Stomach (tissue), 9 donors: ENCODE results near the gene DUSP8. TPM values are rescaled to one million over a fixed set of nuclear protein-coding genes. Genes with fewer than 3 reads are reported as not detected.

Experiments used
- DNase-seq, 2 donors: peaks; one replicate each; pipeline versions ENCODE4 v3.0.0 to v3.0.0-alpha.2; 2013 to 2019
- H3K27ac ChIP-seq, 5 donors: fragments of 200-600 bp in 4 of 5; sonication (generic) in 4 of 5; one replicate each; pipeline ENCODE4 v1.5.1; 2013 to 2019; ENCODE audit warnings: mild to moderate bottlenecking in 1 of 5, moderate library complexity in 1 of 5
- H3K27me3 ChIP-seq, 3 donors: fragments of 200-600 bp; sonication (generic); one replicate each; pipeline ENCODE4 v1.5.1; 2017 to 2019; ENCODE audit warnings: mixed run types in 1 of 3
- H3K36me3 ChIP-seq, 4 donors: fragments of 200-600 bp; sonication (generic); 1 replicate in 3 of 4; 2 replicates in 1 of 4; pipeline ENCODE4 v1.5.1; 2016 to 2019
- H3K4me1 ChIP-seq, 4 donors: fragments of 200-600 bp; sonication (generic); one replicate each; pipeline ENCODE4 v1.5.1; 2016 to 2019
- H3K4me3 ChIP-seq, 4 donors: fragments of 200-600 bp; sonication (generic) in 3 of 4; one replicate each; pipeline ENCODE4 v1.5.1; 2016 to 2019; ENCODE audit warnings: mild to moderate bottlenecking in 1 of 4
- H3K9me3 ChIP-seq, 4 donors: fragments of 200-600 bp; sonication (generic); one replicate each; pipeline ENCODE4 v1.5.1; 2016 to 2019
- EP300 ChIP-seq: sonication (generic); formaldehyde crosslinking; IDR thresholded peaks from one replicate; pipeline ENCODE4 v1.6.1; 2017; ENCODE audit warnings: antibody characterized with exemption
- POLR2A ChIP-seq, 4 donors: fragments of 450-650 bp; IDR thresholded peaks; one replicate each; pipeline ENCODE4 v1.6.1; 2016; ENCODE audit warnings: antibody characterized with exemption in 4 of 4, control low read depth in 2 of 4, mild to moderate bottlenecking in 1 of 4, moderate library complexity in 1 of 4
- POLR2AphosphoS5 ChIP-seq, 3 donors: sonication (generic); formaldehyde crosslinking; IDR thresholded peaks; one replicate each; pipeline ENCODE4 v1.6.1; 2016; ENCODE audit warnings: antibody characterized with exemption in 3 of 3
- WGBS, 5 donors: extraction: QIAGEN DNeasy Blood & Tissue Kit in 3 of 5; methylation state at CpG; one replicate each; pipeline versions ENCODE4 v1.1.5 to v1.1.7; 2013 to 2018; 5-methylcytosine and 5-hydroxymethylcytosine counted together
- intact Hi-C: fragments of 100-400 bp; cut with DNase I; formaldehyde crosslinking; loops from one replicate; pipeline ENCODE4 v1.15.1; 2023; ENCODE audit warnings: low total_unique reads
- polyA plus RNA-seq, 3 donors: library from polyadenylated mRNA; stranded (reverse); fragments of 200-250 nt; gene quantifications; one replicate each; pipeline ENCODE4 v1.2.3, GENCODE V29; 2013
- total RNA-seq, 5 donors: library from RNA; depleted of rRNA; stranded (reverse); fragments of >200 nt; gene quantifications; one replicate each; pipeline versions ENCODE4 v1.1.0 to v1.2.3, GENCODE V29; 2014 to 2016
- TF ChIP-seq, protein P1 (sequence below), 7 experiments: fragments of 450-650 bp in 4 of 7; fragments of 200-600 bp in 3 of 7; sonication (generic) in 3 of 7; IDR thresholded peaks; one replicate each; pipeline ENCODE4 v1.5.1; 2016 to 2019; ENCODE audit warnings: antibody characterized with exemption in 7 of 7, control low read depth in 2 of 7, mild to moderate bottlenecking in 1 of 7
- donor health status: healthy with polysubstance abuse.
- donor health status: Bipolar disorder and iron deficiency.
- donor health status: healthy.

Gene DUSP8
- total and polyA plus RNA-seq, 8 donors, result 0.58 to 31.6 (median 2.6) TPM

DNA sequence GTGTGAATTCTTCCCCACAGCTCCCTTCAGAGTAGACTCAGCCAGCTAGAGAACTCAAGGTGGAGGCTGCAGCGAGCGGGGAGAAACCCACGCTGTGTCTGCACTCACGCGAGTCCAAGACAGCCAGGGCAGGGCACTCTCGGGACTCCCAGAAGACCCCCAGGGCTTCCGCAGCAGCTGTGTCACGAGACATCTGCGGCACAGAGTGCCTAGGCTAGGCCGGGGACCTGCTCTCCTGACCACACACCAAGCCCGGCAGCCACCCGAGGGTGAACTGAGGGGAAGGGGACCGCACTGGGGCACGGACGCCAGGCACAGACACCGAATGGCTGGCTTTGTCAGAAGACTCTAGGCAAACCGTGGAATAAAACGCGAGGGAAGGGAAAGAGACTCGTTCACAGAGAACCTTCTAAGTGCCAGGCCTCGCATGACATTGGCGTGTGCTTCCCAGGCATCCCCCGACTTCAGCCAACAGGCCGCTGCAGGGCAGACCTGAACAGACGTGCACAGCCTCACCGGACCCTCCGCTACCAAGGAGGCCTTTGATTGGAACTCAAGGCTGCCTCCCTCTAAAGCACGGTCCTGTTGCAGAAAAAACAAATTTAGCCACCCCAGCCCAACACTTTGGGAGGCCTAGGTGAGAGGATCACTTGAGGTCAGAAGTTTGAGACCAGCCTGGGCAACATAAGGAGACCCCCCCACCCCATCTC, 67.3 kb downstream of the DUSP8 start:
- 93 to 97% (median 95%) methylated on average over 20 to 28 of the region's 28 CpGs for WGBS, 5 donors
- Histone ChIP-seq H3K27ac (no peak overlapping the region), H3K4me1 (peaks cover 23 to 91% (median 77%) of the 10 kb centered on the region in 4 donors), H3K27me3 (no peaks in the 10 kb centered on the region), H3K36me3 (peaks cover 0 to 14% (median 12%) of the 10 kb centered on the region in 4 donors), H3K9me3 (no peaks in the 10 kb centered on the region), H3K4me3 (no peak overlapping the region)
- no peak for DNase-seq
- intact Hi-C loops, result no loop called here
- TF ChIP-seq EP300 (no peak), POLR2A (IDR thresholded peaks at IDR 0.05) (no peak), POLR2AphosphoS5 (IDR thresholded peaks at IDR 0.05) (no peak)
- TF ChIP-seq, protein P1, sequence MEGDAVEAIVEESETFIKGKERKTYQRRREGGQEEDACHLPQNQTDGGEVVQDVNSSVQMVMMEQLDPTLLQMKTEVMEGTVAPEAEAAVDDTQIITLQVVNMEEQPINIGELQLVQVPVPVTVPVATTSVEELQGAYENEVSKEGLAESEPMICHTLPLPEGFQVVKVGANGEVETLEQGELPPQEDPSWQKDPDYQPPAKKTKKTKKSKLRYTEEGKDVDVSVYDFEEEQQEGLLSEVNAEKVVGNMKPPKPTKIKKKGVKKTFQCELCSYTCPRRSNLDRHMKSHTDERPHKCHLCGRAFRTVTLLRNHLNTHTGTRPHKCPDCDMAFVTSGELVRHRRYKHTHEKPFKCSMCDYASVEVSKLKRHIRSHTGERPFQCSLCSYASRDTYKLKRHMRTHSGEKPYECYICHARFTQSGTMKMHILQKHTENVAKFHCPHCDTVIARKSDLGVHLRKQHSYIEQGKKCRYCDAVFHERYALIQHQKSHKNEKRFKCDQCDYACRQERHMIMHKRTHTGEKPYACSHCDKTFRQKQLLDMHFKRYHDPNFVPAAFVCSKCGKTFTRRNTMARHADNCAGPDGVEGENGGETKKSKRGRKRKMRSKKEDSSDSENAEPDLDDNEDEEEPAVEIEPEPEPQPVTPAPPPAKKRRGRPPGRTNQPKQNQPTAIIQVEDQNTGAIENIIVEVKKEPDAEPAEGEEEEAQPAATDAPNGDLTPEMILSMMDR (IDR thresholded peaks at IDR 0.05), result no peak

DNA sequence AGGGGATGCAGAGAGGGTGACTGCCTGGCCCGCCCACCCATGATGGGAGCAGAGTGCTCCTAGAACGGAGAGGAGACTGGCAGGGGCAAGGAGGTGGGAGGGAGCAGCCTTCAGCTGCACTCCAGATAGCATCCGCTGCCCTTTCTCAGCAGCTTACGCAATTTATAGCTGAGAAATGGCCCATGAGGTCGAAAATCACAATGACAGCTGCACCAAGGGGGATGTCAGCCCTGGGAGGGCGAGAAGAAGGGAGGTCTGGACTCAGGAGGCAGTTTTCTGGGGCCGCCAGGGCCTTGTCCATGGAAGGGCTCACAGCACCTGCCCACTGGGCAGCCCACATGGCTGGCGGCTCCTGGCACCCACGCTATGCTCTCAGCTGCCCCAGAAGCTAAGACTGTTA, 67.9 kb downstream of the DUSP8 start:
- H3K4me1 ChIP-seq, result peaks cover 23 to 85% (median 73%) of the 10 kb centered on the region in 4 donors
- no peaks in the 10 kb centered on the region for H3K27me3 ChIP-seq
- H3K9me3 ChIP-seq, result no peaks in the 10 kb centered on the region
- no peak overlapping the region for H3K4me3 ChIP-seq
- H3K36me3 ChIP-seq, result peaks cover 0 to 18% (median 16%) of the 10 kb centered on the region in 4 donors
- no peak overlapping the region for H3K27ac ChIP-seq
- no peak for DNase-seq
- TF ChIP-seq POLR2A (IDR thresholded peaks at IDR 0.05) (no peak), POLR2AphosphoS5 (IDR thresholded peaks at IDR 0.05) (no peak), EP300 (no peak)
- TF ChIP-seq, protein P1 (IDR thresholded peaks at IDR 0.05), result no peak
- intact Hi-C loops, result no loop called here
- 53 to 80% (median 75%) methylated on average over 8 to 9 of the region's 9 CpGs for WGBS, 5 donors

Other genes with a start within 250 kb of the DUSP8 start
- gene BRSK2, start 182.3 kb downstream of the DUSP8 start, total RNA-seq, result 1 to 10 TPM in 2 of 5 donors, not detected in 3; 1.8 TPM
- 1 to 10 TPM; 1.8 to 6.9 (median 3.2) TPM for gene BRSK2, start 182.3 kb downstream of the DUSP8 start, polyA plus RNA-seq
- gene MOB2, start 85.5 kb downstream of the DUSP8 start, total RNA-seq, result 10 to 100 TPM; 11.3 to 40.6 (median 18.1) TPM
- gene MOB2, start 85.5 kb downstream of the DUSP8 start, polyA plus RNA-seq, result 10 to 100 TPM; 27.9 to 46.3 (median 37.3) TPM
- not detected for gene KRTAP5-1, start 13.0 kb upstream of the DUSP8 start, total RNA-seq
- gene KRTAP5-1, start 13.0 kb upstream of the DUSP8 start, polyA plus RNA-seq, result under 1 TPM in 1 of 3 donors, not detected in 2; 0.50 TPM
- gene KRTAP5-2, start 26.0 kb upstream of the DUSP8 start, total RNA-seq, result not detected
- gene KRTAP5-2, start 26.0 kb upstream of the DUSP8 start, polyA plus RNA-seq, result not detected
- not detected for gene KRTAP5-3, start 36.2 kb upstream of the DUSP8 start, total RNA-seq
- not detected for gene KRTAP5-3, start 36.2 kb upstream of the DUSP8 start, polyA plus RNA-seq
- gene KRTAP5-4, start 49.9 kb upstream of the DUSP8 start, total RNA-seq, result not detected
- not detected for gene KRTAP5-4, start 49.9 kb upstream of the DUSP8 start, polyA plus RNA-seq
- gene KRTAP5-5, start 57.5 kb upstream of the DUSP8 start, total RNA-seq, result not detected
- gene KRTAP5-5, start 57.5 kb upstream of the DUSP8 start, polyA plus RNA-seq, result not detected
- gene KRTAP5-6, start 124.9 kb upstream of the DUSP8 start, total RNA-seq, result not detected
- not detected for gene KRTAP5-6, start 124.9 kb upstream of the DUSP8 start, polyA plus RNA-seq
- gene IFITM10, start 178.3 kb upstream of the DUSP8 start, total RNA-seq, result under 1 TPM in 1 of 5 donors, not detected in 4; 0.72 TPM
- gene IFITM10, start 178.3 kb upstream of the DUSP8 start, polyA plus RNA-seq, result 1 to 10 TPM in 1 of 3 donors, under 1 TPM in 2; 0.19 to 1.1 (median 0.95) TPM
- gene CTSD, start 191.7 kb upstream of the DUSP8 start, total RNA-seq, result 100 to 1,000 TPM; 115 to 590 (median 210) TPM
- 100 to 1,000 TPM; 173 to 538 (median 529) TPM for gene CTSD, start 191.7 kb upstream of the DUSP8 start, polyA plus RNA-seq